Tibial nerve (tissue), 4 donors: Measurements from ENCODE around the gene METTL22. TPM values are rescaled to one million over a fixed set of nuclear protein-coding genes. Genes with fewer than 3 reads are reported as not detected.

Experiments used
- DNase-seq, 2 donors: peaks; one replicate each; pipeline ENCODE4 v3.0.0-alpha.2; 2019; ENCODE audit warnings: low spot score in 2 of 2
- H3K27ac ChIP-seq, 4 donors: fragments of 200-600 bp; sonication (generic) in 3 of 4; one replicate each; pipeline ENCODE4 v1.5.1; 2017 to 2019; ENCODE audit warnings: mild to moderate bottlenecking in 1 of 4
- H3K27me3 ChIP-seq, 2 donors: fragments of 200-600 bp; sonication (generic) in 1 of 2; one replicate each; pipeline versions ENCODE4 v1.5.1 to v1.6.0; 2017 to 2019
- H3K36me3 ChIP-seq, 3 donors: fragments of 200-600 bp; sonication (generic); one replicate each; pipeline ENCODE4 v1.5.1; 2018 to 2019
- H3K4me1 ChIP-seq, 4 donors: fragments of 200-600 bp; sonication (generic) in 3 of 4; one replicate each; pipeline ENCODE4 v1.5.1; 2017 to 2019
- H3K4me3 ChIP-seq, 4 donors: fragments of 200-600 bp; sonication (generic) in 3 of 4; one replicate each; pipeline ENCODE4 v1.5.1; 2017 to 2019; ENCODE audit warnings: mild to moderate bottlenecking in 1 of 4, moderate library complexity in 1 of 4
- H3K9me3 ChIP-seq, 4 donors: fragments of 200-600 bp; sonication (generic) in 3 of 4; one replicate each; pipeline ENCODE4 v1.5.1; 2017 to 2019
- EP300 ChIP-seq, 2 donors: sonication (generic); formaldehyde crosslinking; IDR thresholded peaks; one replicate each; pipeline ENCODE4 v1.6.1; 2017; ENCODE audit warnings: antibody characterized with exemption in 2 of 2, mild to moderate bottlenecking in 1 of 2
- POLR2A ChIP-seq, 2 donors: fragments of 450-650 bp; IDR thresholded peaks; one replicate each; pipeline ENCODE4 v1.6.1; 2017; ENCODE audit warnings: antibody characterized with exemption in 2 of 2, mild to moderate bottlenecking in 2 of 2, moderate library complexity in 2 of 2
- WGBS, 2 donors: methylation state at CpG; one replicate each; pipeline ENCODE4 v1.1.5; 2018; 5-methylcytosine and 5-hydroxymethylcytosine counted together
- total RNA-seq, 4 donors: library from RNA; depleted of rRNA; stranded (reverse); fragments of >200 nt; gene quantifications; one replicate each; pipeline ENCODE4 v1.1.0, GENCODE V29; 2016
- TF ChIP-seq, protein P1 (sequence below), 5 experiments: fragments of 200-600 bp in 3 of 5; fragments of 450-650 bp in 2 of 5; sonication (generic) in 3 of 5; IDR thresholded peaks; one replicate each; pipeline ENCODE4 v1.5.1; 2016 to 2019; ENCODE audit warnings: antibody characterized with exemption in 5 of 5, mild to moderate bottlenecking in 3 of 5, moderate library complexity in 2 of 5

METTL22 gene
- total RNA-seq, 4 donors from 2014 or later: 34.3 to 69.5 (median 46.6) TPM

DNA sequence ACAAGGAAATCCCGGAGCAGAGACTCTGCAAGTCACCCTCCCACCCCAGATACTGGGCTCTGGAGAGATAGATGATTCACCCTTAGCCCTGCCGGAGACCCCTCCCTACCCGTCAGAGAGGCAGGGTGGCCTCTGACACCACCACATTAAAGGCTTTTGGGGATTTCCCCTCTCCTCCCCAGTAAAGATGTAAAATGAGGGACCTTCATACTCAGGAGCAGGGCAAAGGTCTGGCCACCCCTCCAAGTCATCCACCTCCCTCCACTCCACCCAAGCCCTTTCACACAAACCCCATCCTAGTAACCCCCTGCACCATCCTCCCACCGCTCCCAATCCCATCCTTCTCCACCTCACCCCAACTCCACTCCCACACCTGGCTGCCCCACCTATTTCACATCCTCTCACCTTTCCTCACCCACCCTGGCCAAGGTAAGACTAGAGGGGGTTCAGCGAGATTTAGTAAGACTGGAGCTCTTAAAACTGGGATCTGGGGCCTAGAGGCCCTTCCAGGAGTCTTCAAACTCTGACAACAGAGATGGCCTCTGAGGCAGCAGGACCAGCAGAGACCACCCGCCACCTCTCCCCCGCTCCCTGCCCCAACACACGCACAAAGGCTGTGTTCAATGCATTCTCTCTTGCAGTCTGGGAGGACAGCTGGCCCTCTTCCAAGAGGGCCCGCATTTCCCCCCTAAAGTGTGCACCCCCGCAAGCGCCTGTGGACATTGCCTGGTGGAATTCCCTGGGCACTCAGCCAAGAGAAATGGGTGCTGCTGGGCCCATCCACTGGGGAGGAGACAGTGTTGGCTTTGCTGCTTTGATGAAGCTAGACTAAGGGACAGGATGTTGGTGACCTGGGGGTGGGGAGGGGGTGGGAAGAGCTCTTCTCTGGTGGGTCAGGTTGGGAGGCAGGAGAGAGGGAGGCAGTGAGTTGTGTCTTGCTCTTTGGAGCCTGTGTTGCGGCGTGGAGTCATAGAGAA is 54.0 kb downstream of the METTL22 start:
- H3K27me3 ChIP-seq: no peaks in the 10 kb centered on the region
- DNase-seq: no peak

DNA sequence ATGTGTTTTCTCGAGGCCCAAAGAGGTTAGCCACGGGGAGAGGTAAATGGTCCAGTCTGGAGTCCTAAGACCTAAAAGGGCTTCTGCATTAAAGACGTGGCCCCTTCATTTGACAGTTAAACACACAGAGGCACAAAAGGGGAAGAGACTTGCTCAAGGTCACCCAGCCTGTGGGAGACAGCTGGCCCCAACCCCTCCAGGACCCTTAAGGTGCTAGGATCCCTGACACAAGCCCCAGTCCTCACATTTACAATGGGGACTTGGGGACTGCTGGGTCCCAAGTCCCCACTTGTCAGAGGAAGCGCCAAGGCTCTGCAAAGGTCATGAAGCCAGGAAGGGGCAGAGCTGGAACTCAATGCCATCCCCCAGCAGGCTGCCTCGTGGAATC is 54.7 kb downstream of the METTL22 start:
- H3K4me1 ChIP-seq: peaks cover 0 to 22% (median 12%) of the 10 kb centered on the region in 4 donors
- DNase-seq: no peak
- peaks cover 0 to 7% (median 0%) of the 10 kb centered on the region in 4 donors for H3K9me3 ChIP-seq
- peaks cover 0 to 8% (median 0%) of the 10 kb centered on the region in 3 donors for H3K36me3 ChIP-seq
- H3K27me3 ChIP-seq: no peaks in the 10 kb centered on the region
- H3K27ac ChIP-seq: no peak overlapping the region
- H3K4me3 ChIP-seq: no peak overlapping the region
- 45 to 63% methylated on average over 4 to 5 of the region's 5 CpGs for WGBS, 2 donors
- TF ChIP-seq, protein P1, sequence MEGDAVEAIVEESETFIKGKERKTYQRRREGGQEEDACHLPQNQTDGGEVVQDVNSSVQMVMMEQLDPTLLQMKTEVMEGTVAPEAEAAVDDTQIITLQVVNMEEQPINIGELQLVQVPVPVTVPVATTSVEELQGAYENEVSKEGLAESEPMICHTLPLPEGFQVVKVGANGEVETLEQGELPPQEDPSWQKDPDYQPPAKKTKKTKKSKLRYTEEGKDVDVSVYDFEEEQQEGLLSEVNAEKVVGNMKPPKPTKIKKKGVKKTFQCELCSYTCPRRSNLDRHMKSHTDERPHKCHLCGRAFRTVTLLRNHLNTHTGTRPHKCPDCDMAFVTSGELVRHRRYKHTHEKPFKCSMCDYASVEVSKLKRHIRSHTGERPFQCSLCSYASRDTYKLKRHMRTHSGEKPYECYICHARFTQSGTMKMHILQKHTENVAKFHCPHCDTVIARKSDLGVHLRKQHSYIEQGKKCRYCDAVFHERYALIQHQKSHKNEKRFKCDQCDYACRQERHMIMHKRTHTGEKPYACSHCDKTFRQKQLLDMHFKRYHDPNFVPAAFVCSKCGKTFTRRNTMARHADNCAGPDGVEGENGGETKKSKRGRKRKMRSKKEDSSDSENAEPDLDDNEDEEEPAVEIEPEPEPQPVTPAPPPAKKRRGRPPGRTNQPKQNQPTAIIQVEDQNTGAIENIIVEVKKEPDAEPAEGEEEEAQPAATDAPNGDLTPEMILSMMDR (IDR thresholded peaks at IDR 0.05): no peak

More for the DNA sequence above, 54.0 kb downstream of the METTL22 start:
- peaks cover 0 to 7% (median 0%) of the 10 kb centered on the region in 4 donors for H3K9me3 ChIP-seq
- 49 to 54% methylated on average over 12 to 13 of the region's 13 CpGs for WGBS, 2 donors
- H3K27ac ChIP-seq: peak overlapping the region in 1 of 4 donors; percentile 84
- TF ChIP-seq, protein P1 (IDR thresholded peaks at IDR 0.05): no peak
- TF ChIP-seq POLR2A (IDR thresholded peaks at IDR 0.05) (no peak), EP300 (IDR thresholded peaks at IDR 0.05) (no peak)
- H3K4me1 ChIP-seq: peaks cover 0 to 22% (median 12%) of the 10 kb centered on the region in 4 donors
- peak overlapping the region; percentile 68 to 83 (median 76) for H3K4me3 ChIP-seq
- peaks cover 0 to 11% (median 0%) of the 10 kb centered on the region in 3 donors for H3K36me3 ChIP-seq

DNA sequence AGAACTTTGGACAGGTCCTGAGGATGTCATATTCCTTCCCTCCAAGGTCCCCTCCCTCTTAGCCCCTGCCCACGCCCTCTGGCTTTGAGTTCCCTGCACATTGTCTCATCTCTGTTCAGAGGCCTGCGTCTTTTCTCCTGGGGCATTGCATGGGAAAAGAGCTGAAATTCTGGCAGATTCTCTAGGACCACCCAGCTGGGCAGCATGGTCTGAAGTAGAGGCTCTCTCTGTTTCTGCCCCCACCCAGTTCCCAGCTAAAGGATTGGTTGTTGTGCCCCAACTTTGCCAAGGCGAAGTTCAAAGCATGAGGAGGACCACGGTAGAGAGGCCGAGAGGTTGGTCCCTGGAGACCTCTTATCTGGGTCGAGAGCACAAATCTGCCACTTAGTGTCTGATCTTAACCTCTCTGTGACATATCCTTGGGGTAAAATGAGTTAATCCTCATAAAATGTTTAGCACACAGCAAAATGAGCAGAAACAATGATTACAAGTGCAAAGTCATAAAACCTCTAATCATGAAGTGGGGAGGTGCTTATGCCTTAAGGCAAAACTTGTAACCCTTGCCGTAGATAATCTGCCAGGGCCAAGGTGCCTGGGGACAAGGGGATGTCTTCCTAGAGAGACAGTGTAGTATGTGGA is 55.4 kb downstream of the METTL22 start:
- Histone ChIP-seq H3K27ac (no peak overlapping the region), H3K4me1 (peaks cover 0 to 22% (median 12%) of the 10 kb centered on the region in 4 donors), H3K9me3 (peaks cover 0 to 7% (median 0%) of the 10 kb centered on the region in 4 donors), H3K4me3 (no peak overlapping the region), H3K36me3 (peaks cover 0 to 8% (median 0%) of the 10 kb centered on the region in 3 donors), H3K27me3 (no peaks in the 10 kb centered on the region)
- TF ChIP-seq, protein P1 (IDR thresholded peaks at IDR 0.05): no peak
- no peak for TF ChIP-seq EP300 (IDR thresholded peaks at IDR 0.05)
- no peak for TF ChIP-seq POLR2A (IDR thresholded peaks at IDR 0.05)
- WGBS, 2 donors: 67% methylated on average over 7 of the region's 7 CpGs
- DNase-seq: no peak

DNA sequence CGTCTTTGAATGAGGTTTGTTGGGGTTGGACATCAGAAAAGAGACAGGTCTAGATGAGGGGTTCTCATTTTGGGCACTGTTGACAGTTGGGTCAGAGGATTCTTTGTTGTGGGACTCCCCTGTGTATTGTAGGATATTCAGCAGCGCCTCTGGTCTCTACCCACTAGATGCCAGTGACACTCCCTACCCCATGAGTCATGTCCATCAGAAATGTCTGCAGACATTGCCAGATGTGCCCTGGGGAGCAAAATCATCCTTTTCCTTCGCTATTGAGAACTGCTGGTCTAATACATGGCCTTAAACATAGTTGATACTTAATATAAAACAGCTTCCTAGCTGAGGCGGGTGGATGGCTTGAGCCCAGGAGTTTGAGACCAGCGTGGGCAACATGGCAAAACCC is 56.0 kb downstream of the METTL22 start:
- Histone ChIP-seq H3K27ac (no peak overlapping the region), H3K4me1 (peaks cover 0 to 22% (median 12%) of the 10 kb centered on the region in 4 donors), H3K9me3 (peaks cover 0 to 7% (median 0%) of the 10 kb centered on the region in 4 donors), H3K27me3 (no peaks in the 10 kb centered on the region), H3K36me3 (peaks cover 0 to 8% (median 0%) of the 10 kb centered on the region in 3 donors), H3K4me3 (no peak overlapping the region)
- no peak for DNase-seq
- TF ChIP-seq, protein P1 (IDR thresholded peaks at IDR 0.05): no peak
- TF ChIP-seq EP300 (IDR thresholded peaks at IDR 0.05) (no peak), POLR2A (IDR thresholded peaks at IDR 0.05) (no peak)
- 88 to 92% methylated on average over 5 of the region's 5 CpGs for WGBS, 2 donors
